22Rv1 (cell line): ENCODE results near the gene TADA2A.

ENCODE experiments used
- ZFX ChIP-seq: fragments of 450-650 bp; IDR thresholded peaks from 2 replicates; pipeline ENCODE4 v1.6.1; 2017; ENCODE audit warnings: antibody characterized with exemption, borderline replicate concordance
- TF ChIP-seq, protein P1 (sequence below): fragments of 450-650 bp; IDR thresholded peaks from 2 replicates; pipeline ENCODE4 v1.5.1; 2017; ENCODE audit warnings: mild to moderate bottlenecking

DNA sequence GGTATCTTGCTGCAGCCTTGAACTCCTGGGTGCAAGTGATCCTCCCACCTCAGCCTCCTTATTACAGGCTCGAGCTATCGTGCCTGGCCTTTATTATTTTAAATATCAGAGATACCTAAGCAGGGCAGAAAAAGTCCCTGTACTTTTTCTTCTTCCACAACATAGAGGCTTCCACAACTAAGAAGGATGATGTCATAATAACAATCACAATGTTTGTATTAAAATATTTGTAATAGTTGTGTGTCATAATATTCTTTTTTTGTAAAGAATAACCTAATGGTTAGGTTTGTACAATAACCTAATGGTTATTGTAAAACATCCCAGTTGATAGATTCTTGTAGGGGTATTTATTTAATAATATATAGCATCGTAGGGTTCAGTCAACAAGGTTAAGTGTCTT, 56.4 kb downstream of the TADA2A start:
- TF ChIP-seq, protein P1, sequence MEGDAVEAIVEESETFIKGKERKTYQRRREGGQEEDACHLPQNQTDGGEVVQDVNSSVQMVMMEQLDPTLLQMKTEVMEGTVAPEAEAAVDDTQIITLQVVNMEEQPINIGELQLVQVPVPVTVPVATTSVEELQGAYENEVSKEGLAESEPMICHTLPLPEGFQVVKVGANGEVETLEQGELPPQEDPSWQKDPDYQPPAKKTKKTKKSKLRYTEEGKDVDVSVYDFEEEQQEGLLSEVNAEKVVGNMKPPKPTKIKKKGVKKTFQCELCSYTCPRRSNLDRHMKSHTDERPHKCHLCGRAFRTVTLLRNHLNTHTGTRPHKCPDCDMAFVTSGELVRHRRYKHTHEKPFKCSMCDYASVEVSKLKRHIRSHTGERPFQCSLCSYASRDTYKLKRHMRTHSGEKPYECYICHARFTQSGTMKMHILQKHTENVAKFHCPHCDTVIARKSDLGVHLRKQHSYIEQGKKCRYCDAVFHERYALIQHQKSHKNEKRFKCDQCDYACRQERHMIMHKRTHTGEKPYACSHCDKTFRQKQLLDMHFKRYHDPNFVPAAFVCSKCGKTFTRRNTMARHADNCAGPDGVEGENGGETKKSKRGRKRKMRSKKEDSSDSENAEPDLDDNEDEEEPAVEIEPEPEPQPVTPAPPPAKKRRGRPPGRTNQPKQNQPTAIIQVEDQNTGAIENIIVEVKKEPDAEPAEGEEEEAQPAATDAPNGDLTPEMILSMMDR = no peak
- TF ChIP-seq ZFX = no peak
